HG03139 (cell line): ENCODE measurements around the gene TSPAN11.

Experiments used
- ATAC-seq: cut with Tn5 transposase; IDR thresholded peaks from one replicate; pipeline ENCODE4 v1.9.1; 2021; ENCODE audit not compliant: unreplicated experiment

The TSPAN11 gene

DNA sequence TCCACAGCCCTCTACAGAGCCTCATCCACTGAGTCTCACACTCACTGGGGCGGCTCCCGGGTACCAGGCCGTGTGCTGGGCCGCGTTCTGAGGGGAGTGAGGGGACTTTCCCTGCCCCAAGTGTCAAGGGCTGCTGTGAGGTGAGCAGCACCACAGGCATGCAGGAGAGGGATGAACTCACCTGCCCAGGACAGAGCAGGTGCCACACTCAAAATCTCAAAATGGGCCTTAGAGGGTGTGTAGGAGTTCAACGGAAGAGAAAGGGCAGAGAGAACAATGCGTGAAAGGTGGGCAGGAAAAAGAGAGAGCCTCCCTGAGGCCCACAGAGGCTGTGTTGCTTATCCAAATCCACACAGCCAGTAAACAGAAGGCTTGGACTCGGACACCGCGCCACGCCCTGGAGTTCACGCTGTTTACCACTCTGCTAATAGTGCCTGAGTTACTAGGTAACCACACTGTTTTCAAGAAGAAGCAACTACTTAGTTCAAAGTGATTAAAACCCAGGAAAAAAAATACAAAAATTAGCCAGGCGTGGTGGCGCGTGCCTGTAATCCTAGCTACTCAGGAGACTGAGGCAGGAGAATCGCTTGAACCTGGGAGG, 32.7 kb downstream of the TSPAN11 start:
- ATAC-seq = no peak

GRCh38 chr12:30959778-30960177, 33.2 kb downstream of the TSPAN11 start:
- ATAC-seq = no peak

DNA sequence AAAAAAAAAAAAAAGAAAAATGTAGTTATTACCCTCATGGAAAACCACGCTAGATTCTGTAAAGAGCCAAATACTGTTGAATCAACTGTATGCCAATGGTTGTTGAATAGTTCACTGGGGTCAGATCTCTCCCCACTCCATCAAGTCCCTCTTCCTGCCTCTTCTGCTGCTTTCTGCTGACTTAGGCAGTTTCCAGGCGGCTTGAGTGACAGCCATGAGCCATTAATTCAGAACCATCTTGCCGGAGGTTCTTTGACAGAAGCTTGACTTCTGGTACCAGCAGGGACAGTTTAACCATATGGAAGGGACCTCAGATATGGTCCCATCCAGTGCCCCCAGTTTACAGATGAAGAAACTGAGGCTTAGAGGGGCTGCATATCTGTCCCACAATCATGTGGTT, 34.5 kb downstream of the TSPAN11 start:
- ATAC-seq = no peak

GRCh38 chr12:30962047-30962446, 35.5 kb downstream of the TSPAN11 start:
- ATAC-seq = no peak

DNA sequence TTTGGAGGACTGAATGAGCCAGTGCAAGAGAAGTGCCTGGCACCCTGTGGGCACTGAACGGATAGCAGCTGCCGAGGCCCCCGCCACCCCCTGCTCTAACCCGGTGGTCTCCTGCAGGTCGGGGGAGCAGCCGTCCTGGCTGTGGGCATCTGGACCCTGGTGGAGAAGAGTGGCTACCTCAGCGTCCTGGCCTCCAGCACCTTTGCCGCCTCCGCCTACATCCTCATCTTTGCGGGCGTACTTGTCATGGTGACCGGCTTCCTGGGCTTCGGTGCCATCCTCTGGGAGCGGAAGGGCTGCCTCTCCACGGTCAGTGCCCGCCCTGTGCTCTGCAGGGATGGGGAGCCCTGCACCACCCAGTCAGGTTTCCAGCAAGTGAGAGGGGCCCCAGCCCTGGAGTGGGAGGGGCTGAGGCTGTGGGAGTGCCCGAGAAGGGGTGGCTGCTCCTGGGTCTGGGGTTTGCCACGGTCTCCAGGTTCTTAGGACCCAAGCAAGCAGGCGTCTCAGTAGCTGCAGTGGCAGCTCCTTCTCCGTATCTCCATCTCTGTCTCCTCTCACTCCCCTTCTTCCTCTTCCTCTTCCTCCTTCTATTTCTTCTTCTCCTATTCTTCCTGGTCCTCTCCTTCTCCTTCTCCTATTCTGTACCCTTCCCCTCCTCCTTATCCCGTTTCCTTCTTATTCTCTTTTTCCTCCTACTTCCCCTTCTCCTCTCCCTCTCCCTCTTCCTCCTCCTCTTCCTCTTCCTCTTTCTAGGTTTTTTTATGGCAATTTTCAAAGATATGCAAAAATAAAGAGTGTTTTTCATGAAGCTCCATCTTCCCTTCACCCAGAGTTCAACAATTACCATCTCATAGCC, 37.4 kb downstream of the TSPAN11 start:
- ATAC-seq = no peak

DNA sequence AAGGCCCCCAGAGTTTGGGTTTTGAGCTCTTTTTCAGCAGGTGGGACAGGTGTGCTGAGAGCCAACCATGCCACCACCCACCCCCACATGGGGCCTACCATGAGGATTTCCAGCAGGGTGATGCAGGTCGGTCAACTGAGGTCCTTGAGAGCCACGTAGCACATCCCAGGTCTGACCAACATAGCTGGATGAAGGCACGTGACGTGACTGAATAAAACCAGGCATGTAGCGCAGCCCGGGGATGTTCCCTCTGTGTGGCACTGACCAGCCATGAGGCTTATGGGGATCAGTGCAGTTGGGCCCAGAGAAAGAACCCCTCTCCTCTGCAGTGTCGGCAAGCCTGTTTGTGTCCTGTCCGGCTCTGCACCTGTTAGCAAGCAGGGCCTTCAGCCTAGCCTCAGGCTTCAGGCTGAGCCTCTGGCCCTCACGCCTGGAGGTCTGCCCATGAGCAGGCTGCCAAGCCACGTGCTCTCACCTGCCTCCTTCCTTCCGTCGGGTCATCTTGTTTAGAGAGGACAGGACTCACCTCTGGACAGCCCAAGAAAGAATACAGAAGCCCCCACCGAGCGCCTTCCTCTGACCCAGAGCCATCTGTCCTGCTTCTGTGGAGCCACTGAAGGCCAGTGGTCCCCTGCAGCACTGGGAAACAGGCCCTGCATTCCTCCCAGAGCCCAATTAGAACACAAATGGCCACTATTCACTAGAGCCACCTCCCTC, 38.5 kb downstream of the TSPAN11 start:
- ATAC-seq = no peak

GRCh38 chr12:30965613-30965985, 39.1 kb downstream of the TSPAN11 start:
- no peak for ATAC-seq

DNA sequence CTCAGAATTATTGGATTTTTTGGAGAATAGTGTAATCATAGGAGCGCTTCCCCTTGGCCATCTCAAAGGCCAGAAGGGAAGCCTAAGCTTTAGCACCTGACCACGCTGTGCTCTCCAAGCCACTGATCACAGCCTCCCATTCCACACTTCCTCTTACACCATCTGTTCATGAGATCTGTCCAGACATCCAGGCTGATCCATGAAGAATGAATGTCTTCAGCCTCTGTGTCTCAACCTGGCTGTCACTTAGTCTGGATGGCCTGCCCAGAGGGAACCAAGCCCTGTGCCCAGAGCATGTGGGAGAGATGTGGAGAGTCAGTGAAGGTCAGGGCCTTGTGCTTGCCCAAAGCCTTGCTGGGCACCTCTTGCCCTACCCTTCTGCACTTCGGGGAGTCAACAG, 40.5 kb downstream of the TSPAN11 start:
- ATAC-seq = no peak

DNA sequence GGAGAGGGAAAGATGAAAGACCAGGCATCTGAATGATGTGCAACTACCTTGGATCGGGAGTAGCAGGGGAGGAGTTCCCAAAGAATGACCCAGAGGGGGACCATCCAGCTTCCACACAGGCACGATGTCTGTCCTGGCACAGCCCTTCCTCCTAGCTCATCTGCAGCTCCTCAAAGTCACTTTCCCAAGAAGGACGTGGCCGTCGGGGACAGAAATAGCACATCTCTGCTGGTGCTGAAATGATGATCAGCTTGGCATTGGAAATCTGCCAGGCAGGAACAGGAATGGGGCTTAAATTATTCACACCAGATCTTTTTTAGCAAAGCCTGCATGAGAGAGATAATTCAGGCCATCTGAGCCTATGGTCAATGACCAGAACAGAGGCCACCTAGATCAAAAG, 41.7 kb downstream of the TSPAN11 start:
- ATAC-seq = no peak

- ATAC-seq = no peak
These were observed 42.5 kb downstream of the TSPAN11 start for GRCh38 chr12:30969006-30969405.

GRCh38 chr12:30969606-30970395, 43.3 kb downstream of the TSPAN11 start:
- no peak for ATAC-seq

DNA sequence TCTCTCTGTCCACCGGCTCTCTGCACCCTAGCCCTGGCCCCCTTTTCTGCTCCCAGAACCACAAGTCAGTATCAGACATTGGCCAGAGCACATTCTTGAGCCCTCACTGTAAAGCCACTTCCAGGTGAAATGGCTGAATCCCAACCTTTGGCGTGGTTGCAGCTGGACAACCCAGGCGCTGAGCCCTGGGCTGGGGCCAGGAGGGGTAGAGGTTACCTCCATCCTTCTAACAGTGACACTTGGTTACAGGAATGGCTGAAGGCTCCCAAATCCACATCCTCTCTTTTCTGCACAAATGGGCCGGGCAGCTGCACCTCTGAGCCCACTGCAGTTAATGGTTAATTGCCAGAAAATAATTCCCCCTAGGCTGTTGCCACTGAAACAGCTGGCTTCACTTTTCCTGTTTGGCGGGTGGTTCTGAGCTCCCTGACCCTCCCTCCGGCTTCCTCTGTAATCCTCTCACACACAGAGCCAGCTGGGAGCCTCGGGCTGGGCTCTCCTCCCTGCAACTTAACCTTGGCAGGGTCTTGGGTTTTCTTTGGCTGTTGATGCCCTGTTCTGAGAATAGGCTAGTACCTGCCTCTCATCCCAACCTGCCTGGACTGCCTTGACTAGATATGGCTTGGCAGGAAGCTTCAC, 44.1 kb downstream of the TSPAN11 start:
- no peak for ATAC-seq

DNA sequence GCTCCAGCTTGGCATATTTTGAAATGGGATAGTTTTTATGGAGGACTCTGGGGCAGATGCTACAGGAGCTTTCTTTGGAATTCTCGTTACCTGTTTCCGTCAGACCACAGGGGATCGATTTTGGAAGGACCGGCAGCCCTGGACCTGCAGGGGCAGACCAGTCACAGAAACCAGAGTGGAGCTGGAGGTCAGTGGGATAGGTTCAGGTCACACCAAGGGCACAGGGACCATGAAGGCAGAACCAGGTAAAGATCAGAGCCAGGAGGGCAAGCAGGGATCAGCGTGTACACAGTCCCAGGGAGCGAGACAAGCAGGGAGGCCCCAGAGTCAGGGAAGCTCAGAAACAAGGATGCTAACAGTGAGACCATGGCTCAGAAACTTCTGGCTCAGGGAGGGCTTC, 45.5 kb downstream of the TSPAN11 start:
- no peak for ATAC-seq

DNA sequence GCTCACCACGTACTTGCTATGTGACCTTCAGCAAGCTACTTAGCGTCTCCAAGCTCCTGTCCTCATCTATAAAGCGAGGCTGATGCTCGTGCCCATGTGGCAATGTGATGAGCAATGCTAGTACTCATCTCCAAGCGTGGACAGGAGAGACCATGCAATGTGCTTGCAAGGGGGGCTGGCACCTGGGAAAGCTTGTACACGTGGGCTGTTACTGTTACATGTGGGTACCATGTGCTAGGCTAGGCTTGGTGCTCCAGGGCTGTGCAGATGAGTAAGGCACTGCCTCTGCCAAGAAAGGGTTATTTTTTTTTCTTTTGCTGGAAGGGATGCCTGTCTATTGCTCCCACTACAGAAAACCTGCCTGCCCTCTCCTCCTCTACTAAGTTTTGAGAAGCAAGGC, 46.6 kb downstream of the TSPAN11 start:
- ATAC-seq = no peak

DNA sequence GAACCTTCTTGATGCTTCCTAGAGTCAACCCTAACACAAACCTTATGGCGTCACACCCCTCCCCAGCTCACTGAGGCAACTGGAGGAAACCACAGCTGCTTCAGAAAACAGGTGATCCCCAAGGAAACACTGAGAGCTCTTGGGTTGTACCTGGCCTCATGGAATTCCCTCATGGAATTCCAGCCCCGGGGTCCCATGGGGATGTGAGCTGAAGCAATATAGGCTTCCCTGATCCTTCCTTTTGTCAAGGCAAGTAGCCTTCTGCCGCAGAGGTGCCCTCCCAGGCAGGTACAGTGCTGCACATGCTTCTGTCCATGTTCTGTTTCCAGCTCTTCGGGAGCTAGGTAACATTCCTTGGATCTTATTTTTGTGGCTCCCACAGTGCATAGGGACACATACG, 47.3 kb downstream of the TSPAN11 start:
- no peak for ATAC-seq

DNA sequence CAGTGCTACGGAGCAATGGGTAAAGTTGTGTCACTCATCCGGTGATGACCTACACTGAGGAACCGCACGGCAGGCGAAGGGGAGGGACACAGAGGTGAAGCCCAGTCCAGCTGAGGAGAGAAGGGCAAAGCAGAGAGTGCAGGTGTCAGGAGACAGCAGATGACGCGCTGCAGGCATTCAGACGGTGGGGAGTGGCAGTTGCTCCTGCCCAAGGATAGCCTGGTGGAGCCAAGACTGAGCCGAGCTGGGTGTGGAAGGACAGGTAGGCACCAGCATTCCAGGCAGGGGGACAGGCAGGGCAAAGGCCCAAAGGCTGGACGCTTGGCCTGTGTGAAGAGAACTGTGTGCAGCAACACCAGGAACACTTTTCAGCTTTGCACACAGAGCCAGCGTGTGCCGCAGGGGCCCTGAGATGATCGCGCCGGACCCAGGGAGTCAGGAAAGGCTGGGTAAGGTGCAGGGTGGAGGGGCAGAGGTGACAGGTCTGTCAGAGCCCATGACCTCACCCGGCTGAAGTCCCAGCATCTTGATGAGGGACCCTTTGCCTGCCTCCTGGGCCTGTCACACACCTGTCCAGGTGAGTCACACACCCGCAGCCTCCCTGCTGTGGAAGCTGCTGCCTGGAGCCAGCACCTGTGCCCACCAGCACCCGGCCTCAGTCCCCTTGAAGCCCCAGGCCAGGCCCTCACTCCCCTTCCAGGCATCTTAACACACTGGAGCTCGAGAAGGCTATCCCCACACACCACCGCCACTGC, 48.4 kb downstream of the TSPAN11 start:
- no peak for ATAC-seq

GRCh38 chr12:30975581-30975980, 49.0 kb downstream of the TSPAN11 start:
- no peak for ATAC-seq

DNA sequence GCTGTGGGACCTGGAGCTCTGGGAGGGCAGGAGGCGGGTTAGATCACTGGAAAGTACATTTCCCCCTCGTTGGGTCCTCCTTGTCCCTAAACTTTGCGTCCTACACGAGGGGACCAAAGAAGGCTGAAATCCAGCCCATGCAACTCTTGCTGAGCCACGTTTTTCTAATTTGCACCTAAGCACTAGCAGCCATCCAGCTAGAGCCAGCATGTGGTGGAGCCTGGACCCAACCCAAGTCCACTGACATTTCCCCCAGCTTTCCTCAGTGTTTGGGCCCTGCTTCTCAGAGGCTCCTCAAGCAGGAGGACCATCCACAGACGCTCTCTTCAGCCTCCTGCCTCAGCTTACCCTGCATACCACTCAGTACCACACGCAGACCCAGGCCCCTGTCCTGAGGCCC, 49.7 kb downstream of the TSPAN11 start:
- no peak for ATAC-seq

- ATAC-seq = no peak
These were observed 50.6 kb downstream of the TSPAN11 start for GRCh38 chr12:30977124-30977523.
